ENCODE data around the gene PPP3R1. TPM values are rescaled to one million over a fixed set of nuclear protein-coding genes. Genes with fewer than 3 reads are reported as not detected.

Gene PPP3R1
- total RNA-seq, 1 donor from 2014 or later = 65.7 TPM

GRCh38 chr2:68200157-68200787 is 52.1 kb downstream of the PPP3R1 start:
- Mint-ChIP-seq H3K4me1 (ENCODE audit: unreplicated experiment) (no peaks in the 10 kb centered on the region), H3K36me3 (ENCODE audit: low read depth, unreplicated experiment) (no peaks in the 10 kb centered on the region), H3K27me3 (ENCODE audit: unreplicated experiment) (no peaks in the 10 kb centered on the region), H3K9me3 (ENCODE audit: unreplicated experiment) (no peaks in the 10 kb centered on the region), H3K4me3 (ENCODE audit: unreplicated experiment) (no peak overlapping the region), H3K27ac (ENCODE audit: unreplicated experiment) (no peak overlapping the region)
- no peak for DNase-seq (ENCODE audit: low spot score)
- TF ChIP-seq CTCF (IDR thresholded peaks at IDR 0.05; ENCODE audit: unreplicated experiment) = no peak

- peaks cover 14% of the 10 kb centered on the region for H3K4me1 Mint-ChIP-seq (ENCODE audit: unreplicated experiment)
- no peak overlapping the region for H3K4me3 Mint-ChIP-seq (ENCODE audit: unreplicated experiment)
Observed at GRCh38 chr2:68196120-68196716, 56.1 kb downstream of the PPP3R1 start.

GRCh38 chr2:68195096-68195495 is 57.2 kb downstream of the PPP3R1 start:
- no peak overlapping the region for H3K27ac Mint-ChIP-seq (ENCODE audit: unreplicated experiment)

More at GRCh38 chr2:68196120-68196716, 56.1 kb downstream of the PPP3R1 start:
- Mint-ChIP-seq H3K36me3 (ENCODE audit: low read depth, unreplicated experiment) (no peaks in the 10 kb centered on the region), H3K9me3 (ENCODE audit: unreplicated experiment) (no peaks in the 10 kb centered on the region), H3K27ac (ENCODE audit: unreplicated experiment) (no peak overlapping the region), H3K27me3 (ENCODE audit: unreplicated experiment) (no peaks in the 10 kb centered on the region)
- TF ChIP-seq CTCF (IDR thresholded peaks at IDR 0.05; ENCODE audit: unreplicated experiment) = peak; percentile 79
- DNase-seq (ENCODE audit: low spot score) = no peak

GRCh38 chr2:68193787-68194372 is 58.5 kb downstream of the PPP3R1 start:
- H3K27me3 Mint-ChIP-seq (ENCODE audit: unreplicated experiment) = no peaks in the 10 kb centered on the region
- DNase-seq (ENCODE audit: low spot score) = no peak

More at GRCh38 chr2:68195096-68195495, 57.2 kb downstream of the PPP3R1 start:
- Mint-ChIP-seq H3K9me3 (ENCODE audit: unreplicated experiment) (no peaks in the 10 kb centered on the region), H3K36me3 (ENCODE audit: low read depth, unreplicated experiment) (no peaks in the 10 kb centered on the region), H3K4me1 (ENCODE audit: unreplicated experiment) (peaks cover 21% of the 10 kb centered on the region), H3K4me3 (ENCODE audit: unreplicated experiment) (no peak overlapping the region), H3K27me3 (ENCODE audit: unreplicated experiment) (no peaks in the 10 kb centered on the region)
- no peak for TF ChIP-seq CTCF (IDR thresholded peaks at IDR 0.05; ENCODE audit: unreplicated experiment)
- DNase-seq (ENCODE audit: low spot score) = no peak

More at GRCh38 chr2:68193787-68194372, 58.5 kb downstream of the PPP3R1 start:
- H3K27ac Mint-ChIP-seq (ENCODE audit: unreplicated experiment) = no peak overlapping the region
- H3K9me3 Mint-ChIP-seq (ENCODE audit: unreplicated experiment) = no peaks in the 10 kb centered on the region
- H3K36me3 Mint-ChIP-seq (ENCODE audit: low read depth, unreplicated experiment) = no peaks in the 10 kb centered on the region
- no peak overlapping the region for H3K4me3 Mint-ChIP-seq (ENCODE audit: unreplicated experiment)
- no peak for TF ChIP-seq CTCF (IDR thresholded peaks at IDR 0.05; ENCODE audit: unreplicated experiment)
- peaks cover 23% of the 10 kb centered on the region for H3K4me1 Mint-ChIP-seq (ENCODE audit: unreplicated experiment)
